ENCODE data around the gene RALGAPB.
"Not testable (repeated sequence)": the region's sequence is repeated elsewhere in the genome, so short reads cannot be mapped to it uniquely, and the experiment has no call there.

The RALGAPB gene

DNA sequence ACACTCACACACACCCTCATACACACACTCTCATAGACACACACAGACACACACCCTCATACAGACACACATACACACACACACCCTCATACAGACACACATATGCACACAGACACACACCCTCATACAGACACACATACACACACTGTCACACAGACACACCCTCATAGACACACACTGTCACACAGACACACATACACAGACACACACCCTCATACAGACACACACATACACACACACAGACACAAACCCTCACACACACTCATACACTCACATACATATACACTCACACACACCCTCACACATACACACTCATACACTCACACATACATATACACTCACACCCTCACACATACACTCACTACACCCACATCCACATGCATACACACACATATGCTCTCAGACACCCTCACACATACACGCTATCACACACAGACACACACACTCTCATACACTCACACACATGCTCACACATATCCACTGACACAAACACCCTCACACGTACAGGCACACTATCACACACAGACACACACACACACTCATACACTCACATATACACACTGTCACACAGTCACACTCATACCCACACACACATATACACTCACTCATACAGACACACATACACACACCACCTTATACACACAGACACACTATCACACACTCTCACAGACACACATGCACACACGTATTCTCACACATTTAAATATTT is 117.5 kb downstream of the RALGAPB start:
- no peak for FAIRE-seq

DNA sequence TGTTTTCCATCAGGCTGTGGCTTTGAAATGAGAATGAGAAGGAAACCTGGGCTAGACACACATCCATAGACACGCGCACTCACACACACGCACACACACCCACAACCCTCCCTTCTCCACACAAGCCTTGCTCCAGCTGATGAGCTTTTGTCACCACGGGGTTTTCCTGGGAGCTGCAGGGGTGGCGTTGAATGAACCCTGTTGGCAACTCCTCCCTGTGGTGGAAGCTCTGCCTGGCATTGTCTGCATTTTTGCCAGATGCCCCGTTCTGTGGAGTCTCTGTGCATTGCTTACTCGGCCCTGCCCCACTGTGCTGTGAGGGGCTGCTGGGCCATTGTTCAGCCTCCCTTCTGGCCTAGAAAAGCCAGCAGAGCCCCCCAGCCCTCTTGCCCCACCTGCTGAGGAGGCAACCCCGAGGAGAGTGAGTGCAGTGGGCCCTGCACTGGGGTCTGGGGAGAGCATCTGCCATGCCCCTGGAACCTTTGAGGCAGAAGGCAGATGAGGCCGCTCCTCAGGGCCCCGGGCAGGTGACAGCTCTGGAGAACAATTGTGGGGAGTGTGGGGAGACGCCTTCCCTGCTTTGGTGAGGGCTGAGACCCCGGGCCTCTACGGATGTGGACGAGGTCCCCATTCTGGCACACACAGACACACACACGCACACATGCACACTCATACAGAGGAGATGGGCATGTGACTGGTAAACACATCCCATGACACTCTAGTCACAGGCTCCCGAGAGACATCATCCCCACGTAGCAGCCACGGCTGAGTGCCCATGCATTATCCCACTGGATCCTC is 118.2 kb downstream of the RALGAPB start:
- no peak for FAIRE-seq

DNA sequence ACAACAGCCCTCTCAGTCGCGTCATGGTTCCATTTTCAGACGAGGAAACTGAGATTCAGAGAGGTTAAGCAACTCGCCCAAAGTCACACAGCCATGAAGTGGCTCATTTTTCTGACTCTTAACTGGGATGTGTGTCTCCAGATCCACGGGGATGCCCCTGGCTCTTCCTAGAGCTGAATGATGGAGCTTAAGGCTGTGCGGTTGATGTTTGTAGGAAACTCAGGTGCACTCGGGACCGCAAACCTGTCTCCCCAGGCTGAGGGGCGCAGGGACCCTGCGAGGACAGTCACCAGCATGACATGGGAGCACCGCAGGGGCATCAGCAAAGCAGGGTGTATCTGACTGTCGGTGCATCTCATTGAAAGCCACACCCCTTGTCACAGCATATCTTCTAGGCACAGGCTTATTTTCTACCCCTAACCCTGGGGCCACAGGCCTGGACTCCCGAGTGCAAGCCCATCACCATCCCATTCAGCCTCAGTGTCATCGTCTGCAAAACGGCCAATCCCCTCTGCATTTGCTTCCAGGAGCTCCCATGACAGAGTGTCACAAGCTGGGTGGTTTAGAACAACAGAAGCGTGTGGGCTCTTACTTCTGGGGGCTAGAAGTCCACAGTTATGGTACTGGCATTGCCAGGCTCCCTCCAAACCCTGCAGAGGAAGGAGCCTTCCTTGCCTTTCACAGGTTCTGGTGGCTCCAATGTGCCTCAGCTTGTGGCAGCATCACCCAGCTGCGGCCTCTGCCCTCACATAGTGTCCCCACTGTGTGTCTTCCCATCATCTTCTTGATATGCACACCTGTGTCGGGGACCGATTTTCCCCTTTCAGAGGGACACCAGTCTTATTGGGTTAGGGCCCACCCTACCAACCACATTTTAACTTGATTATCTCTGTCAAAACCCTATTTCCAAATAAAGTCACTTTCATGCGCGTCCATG is 119.1 kb downstream of the RALGAPB start:
- no peak for FAIRE-seq

- FAIRE-seq = not testable (repeated sequence)
These were observed 119.8 kb downstream of the RALGAPB start for GRCh38 chr20:38592411-38592790.

GRCh38 chr20:38594281-38594680 is 121.6 kb downstream of the RALGAPB start:
- not testable (repeated sequence) for FAIRE-seq

DNA sequence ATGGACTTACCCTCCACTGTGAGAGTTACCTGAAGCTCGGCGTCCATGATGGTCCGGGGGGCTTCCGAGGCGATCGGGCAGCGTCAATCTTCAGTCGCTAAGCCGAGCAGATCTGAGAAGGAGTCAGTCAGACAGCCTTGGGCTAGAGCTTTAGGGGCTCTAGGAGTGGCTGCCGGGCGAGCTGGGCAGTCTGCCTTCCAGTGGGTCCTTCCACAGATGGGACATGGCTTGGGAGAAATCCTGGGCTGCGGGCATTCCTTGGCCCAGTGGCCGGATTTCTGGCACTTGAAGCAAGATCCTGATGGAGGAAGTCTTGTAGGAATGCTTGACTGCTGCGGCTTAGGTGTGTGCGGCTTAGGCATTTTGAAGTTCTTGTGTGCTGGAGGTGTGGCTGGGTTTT is 123.2 kb downstream of the RALGAPB start:
- not testable (repeated sequence) for FAIRE-seq

- FAIRE-seq = no peak
These were observed 126.8 kb downstream of the RALGAPB start for GRCh38 chr20:38599410-38599882.

DNA sequence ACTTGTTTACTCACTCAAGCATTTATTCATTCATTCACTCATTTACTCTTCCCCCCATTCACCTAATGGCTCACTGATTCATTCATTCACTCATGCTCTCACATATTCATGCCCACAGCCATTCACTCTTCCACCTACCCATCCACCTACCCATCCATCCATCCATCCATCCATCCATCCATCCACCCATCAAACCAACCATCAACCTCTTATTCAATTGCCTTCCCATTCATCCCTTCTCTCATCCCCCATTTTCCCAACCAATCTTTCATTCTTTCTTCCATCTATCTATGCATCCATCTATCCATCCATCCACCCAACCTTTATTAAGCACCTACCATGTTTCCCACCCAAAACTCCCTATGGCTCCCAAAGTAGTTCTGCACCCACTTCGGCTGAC is 127.4 kb downstream of the RALGAPB start:
- no peak for FAIRE-seq

- no peak for FAIRE-seq
These were observed 128.9 kb downstream of the RALGAPB start, which contains the start of gene ARHGAP40 for GRCh38 chr20:38601216-38602184. Gene ARHGAP40 (plus strand): TSS chr20:38601809.

DNA sequence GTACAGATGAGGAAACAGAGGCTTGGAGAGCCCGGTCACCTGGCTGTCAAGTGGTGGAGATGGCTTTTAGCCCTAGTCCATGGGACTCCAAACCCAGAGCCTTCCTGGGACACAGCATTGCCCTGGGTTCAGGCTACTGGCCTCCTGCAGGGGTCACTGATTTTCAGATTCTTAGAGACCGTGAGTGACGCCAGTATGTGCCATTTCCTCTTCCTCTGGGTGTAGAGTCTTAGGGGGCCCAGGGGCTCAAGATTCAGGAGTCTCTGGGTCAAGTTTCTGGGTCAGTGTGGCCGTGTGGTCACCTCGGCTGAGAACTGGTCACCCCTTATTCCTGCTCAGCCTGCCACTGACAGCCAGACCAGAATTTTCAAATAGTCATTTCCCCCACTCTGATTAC is 129.5 kb downstream of the RALGAPB start:
- no peak for FAIRE-seq

GRCh38 chr20:38603286-38603685 is 130.6 kb downstream of the RALGAPB start:
- no peak for FAIRE-seq

DNA sequence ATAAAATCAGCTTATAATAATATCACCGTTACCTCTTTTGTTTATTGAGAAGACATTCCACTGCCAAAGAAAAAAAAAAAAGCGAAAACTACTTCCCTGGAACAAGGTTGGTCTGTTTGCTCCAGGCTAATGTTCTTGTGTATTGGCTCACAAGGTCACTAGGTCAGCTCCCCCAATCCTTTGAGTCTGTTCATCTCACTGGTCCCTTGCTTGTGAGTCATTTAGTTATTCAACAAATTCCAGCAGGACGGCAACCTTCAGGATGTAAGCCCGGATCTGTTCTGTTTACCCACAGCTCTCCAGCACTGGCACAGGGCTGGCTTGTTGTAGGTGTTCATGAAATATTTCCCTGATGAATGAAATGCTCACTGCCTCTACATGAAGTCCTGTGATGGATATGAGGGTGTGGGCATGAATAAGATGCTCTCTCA is 132.2 kb downstream of the RALGAPB start:
- no peak for FAIRE-seq

DNA sequence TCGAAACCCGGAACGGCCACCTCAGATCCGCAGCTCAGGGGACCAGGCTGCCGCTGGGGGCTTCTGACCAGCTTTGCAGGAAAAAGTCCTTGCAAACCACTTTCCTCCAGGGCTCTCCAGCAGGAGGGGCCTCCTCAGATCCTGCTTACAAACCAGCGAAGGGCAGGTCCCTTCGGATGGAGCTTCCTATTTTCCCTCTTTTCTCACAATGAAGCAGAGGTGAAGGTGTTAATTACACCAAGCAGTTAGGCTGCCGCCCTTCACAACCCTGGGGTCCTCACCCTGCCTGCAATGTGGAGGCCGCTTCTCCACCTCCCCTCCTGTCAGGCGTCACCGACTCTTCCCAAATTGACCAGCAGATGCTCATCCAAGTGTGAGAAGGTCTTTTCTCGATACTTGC is 134.7 kb downstream of the RALGAPB start:
- FAIRE-seq = no peak

- FAIRE-seq = no peak
These were observed 135.5 kb downstream of the RALGAPB start for GRCh38 chr20:38608188-38608587.

GRCh38 chr20:38609815-38610214 is 137.2 kb downstream of the RALGAPB start:
- FAIRE-seq = no peak

- FAIRE-seq = no peak
These were observed 137.9 kb downstream of the RALGAPB start for GRCh38 chr20:38610521-38610920.

- no peak for FAIRE-seq
These were observed 140.3 kb downstream of the RALGAPB start for GRCh38 chr20:38612751-38613515.

DNA sequence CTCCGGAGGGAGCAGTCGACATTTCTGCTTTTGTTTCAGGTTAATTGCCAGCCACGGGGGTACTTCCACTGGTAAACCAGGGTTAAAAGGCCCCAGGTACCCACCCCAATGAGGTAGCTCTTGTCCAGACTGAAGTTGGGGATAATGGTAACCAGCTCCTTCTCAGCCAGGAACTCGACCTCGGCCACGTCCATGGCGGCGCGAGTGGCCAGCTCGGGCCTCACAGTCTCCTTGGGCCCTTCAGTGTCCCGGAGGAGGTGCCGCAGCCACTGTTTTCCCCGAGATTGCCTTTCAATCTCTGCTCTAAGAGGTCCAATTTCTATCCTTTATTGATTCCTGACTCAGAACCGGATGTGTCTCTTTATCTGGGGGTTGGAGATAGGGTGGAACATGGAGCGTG is 142.6 kb downstream of the RALGAPB start:
- no peak for FAIRE-seq

- FAIRE-seq = no peak
These were observed 143.8 kb downstream of the RALGAPB start for GRCh38 chr20:38616457-38616856.

DNA sequence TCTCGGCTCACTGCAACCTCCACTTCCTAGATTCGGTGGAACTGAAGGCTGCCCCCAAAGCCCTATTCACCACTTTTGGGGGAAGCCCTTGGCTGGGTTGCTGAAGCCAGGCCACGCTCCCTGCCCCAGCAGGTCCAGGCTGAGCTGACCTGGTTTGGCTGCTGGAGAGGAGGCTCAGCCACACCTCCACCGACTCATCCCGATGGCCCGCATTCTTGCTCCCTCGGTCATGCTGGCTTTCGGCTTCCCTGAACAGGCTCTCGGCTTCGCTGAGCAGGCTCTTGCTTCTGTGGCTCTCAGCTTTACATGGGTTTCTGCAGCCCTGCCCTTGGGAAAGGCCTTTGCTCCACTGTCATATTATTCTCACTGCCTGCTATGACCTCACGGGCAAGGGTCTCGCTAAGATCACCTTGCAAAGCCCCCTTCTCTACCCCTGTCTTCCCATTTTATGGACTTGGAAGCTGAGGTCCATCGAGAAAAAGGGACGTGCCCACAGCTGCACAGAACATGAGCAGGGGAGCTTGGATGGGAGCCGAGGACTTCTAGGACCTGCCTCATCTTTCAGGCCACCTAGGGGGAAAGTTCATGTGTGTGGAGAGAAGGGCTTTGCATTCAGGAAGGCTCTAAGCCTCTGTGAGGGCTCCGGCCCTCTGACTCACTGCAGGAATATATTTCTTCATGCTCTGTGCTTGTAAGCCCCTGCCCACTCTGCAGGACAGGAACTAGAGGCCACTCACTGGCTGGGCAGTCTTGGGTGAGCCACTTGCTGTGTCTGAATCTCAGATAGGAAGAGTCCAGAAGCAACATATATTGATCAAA is 144.6 kb downstream of the RALGAPB start:
- no peak for FAIRE-seq
